GM18951 (cell line): Measurements from ENCODE around the gene RFX2.

Experiments used
- POLR2A ChIP-seq: IDR thresholded peaks from 4 replicates; pipeline ENCODE4 v1.6.1; 2011; ENCODE audit warnings: mild to moderate bottlenecking; ENCODE audit not compliant: insufficient read length, insufficient read depth; ENCODE audit errors: extremely low read depth
- in situ Hi-C: fragments of 300-500 bp; cut with MboI; formaldehyde crosslinking; loops from one replicate; pipeline ENCODE4 v1.12.0; 2022; ENCODE audit warnings: low sequenced_read_pairs, mixed read lengths, inconsistent platforms; ENCODE audit not compliant: unreplicated experiment

RFX2 gene

DNA sequence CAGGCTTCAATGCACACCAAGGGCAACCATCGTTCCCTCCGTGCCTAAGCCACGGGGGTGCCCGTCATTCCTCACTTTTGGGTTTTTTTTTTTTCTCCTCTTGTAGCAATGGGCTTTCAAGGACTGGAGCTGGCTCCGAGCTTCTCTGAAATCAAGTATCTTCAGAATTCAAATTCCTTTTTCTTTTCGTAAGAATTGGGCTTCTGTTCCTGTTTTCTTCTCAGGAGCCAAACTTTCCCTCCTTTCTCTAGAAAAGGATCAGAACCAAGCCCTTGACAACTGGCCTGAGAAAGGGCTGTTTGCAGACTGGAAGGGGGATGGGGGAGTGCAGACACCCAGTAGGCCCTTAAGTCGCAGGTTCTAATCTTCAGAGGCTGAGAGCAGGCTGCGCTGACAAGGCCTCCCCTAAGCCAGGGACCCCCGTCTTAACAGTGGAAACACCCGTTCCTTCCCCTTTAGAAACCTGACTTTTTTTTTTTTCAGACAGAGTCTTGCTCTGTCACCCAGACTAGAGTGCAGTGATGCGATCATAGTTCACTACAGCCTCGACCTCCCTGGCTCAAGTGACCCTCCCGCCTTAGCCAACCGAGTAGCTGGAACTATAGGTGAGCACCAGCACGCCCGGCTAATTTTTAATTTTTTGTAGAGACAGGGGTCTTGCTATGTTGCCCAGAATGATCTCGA lies 51.6 kb downstream of the RFX2 start:
- TF ChIP-seq POLR2A = no peak
- in situ Hi-C loops = loop anchor here (10.0 kb wide), 1 partner anchor 246 kb away; no protein-coding TSS in a partner anchor

DNA sequence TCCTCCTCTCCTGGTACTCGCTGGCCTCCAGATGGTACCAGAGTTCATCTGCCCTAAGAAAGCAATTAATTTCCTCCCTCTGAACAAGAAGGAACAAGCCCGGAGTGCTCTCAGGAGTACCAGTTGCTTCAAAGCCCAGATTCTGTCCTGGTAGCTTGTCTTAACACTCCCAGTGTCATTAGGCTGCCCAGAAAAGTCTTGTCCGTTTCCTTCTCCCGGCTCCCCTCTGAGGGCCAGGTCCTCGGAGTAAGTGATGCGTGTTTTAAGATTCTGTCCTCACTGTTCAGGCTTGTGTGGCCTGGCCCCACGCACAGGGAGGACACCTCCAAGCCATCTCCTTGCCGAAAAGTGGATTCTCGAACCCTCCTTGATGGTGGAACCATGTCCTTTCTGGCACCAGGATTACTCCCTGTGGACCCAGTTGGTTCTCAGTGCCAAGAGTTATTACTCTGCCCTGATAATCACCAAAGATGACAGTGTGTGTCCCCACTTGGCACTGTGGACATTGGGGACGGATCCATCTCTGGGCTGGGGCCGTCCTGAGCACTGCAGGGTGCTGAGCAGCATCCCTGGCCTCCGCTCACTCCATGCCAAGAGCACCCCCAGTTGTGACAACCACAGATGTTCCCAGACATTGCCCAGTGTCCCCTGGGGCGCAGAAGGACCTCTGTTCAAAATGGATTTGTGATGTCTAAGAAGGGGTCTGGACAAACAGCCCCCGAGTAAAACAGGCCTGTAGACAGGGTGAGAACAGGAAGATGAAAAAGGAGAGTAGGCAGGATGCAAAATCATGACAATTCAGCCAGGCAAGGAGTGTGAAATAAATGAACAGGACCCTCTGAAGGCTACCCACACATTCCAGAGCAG lies 52.4 kb downstream of the RFX2 start:
- in situ Hi-C loops = loop anchor here (10.0 kb wide), 1 partner anchor 247 kb away; no protein-coding TSS in a partner anchor
- no peak for TF ChIP-seq POLR2A

DNA sequence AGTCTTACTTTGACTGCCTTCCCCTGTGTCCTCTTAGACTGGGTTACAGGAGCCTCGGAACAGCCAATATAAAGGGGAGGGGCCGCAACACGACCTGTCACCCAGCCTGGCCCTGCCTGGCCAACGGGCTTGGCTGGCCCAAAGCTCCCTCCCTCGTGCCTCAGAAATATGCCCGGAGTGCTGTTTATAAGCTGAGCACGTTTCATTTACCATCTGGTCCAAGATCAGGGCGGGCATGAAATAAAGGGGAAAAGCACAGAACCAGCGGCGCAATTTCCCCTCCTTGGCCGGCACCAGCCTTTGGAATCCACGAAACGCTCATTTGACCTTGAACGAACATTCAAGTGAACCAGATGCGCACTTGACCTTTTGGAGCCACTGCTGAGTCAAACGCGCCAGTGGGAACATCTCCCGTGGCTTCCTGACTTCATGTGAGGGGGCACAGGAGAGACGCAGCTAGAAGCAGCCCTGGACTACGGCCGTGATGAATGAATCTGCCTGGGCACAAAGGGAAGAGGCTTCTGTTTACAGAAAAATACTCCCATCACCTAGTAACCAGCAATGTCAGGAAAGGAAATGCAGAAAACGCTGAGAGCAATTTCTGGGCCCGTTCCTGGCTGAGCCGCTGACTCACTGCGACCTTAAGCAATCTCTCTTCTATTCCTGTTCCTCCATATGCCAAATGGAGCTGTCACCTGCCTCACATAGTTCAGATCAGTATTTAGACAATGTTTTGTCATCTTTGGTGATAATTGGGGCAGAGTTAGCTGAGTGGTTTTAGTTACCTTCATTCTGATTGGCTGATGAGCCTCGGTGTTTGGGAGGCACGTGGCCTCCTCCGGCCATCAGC lies 53.3 kb downstream of the RFX2 start:
- in situ Hi-C loops = loop anchor here (10.0 kb wide), 1 partner anchor 248 kb away; no protein-coding TSS in a partner anchor
- TF ChIP-seq POLR2A = no peak

DNA sequence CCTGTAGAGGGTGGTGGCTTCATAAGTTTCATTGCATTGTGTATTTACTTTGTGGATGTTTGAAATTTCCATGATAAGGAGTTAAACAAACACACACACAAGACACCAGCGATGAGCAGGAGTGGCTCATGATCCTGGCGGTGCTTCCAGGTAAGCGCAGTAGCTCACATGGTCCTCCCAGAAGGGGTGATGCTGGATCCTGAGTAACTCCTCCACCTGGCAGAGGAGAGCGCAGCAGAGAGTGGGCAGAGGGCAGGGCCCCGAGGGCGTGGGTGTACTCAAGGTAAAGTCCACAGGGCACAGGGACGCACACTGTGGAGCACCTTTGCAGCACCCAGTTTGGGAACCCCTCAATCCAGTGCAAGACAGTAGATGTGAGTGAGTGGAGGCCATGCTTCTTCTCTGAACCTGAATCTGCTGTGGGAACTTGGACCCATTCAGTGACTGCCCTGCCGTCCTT lies 54.0 kb downstream of the RFX2 start:
- no peak for TF ChIP-seq POLR2A
- in situ Hi-C loops = loop anchor here (10.0 kb wide), 1 partner anchor 248 kb away; no protein-coding TSS in a partner anchor

DNA sequence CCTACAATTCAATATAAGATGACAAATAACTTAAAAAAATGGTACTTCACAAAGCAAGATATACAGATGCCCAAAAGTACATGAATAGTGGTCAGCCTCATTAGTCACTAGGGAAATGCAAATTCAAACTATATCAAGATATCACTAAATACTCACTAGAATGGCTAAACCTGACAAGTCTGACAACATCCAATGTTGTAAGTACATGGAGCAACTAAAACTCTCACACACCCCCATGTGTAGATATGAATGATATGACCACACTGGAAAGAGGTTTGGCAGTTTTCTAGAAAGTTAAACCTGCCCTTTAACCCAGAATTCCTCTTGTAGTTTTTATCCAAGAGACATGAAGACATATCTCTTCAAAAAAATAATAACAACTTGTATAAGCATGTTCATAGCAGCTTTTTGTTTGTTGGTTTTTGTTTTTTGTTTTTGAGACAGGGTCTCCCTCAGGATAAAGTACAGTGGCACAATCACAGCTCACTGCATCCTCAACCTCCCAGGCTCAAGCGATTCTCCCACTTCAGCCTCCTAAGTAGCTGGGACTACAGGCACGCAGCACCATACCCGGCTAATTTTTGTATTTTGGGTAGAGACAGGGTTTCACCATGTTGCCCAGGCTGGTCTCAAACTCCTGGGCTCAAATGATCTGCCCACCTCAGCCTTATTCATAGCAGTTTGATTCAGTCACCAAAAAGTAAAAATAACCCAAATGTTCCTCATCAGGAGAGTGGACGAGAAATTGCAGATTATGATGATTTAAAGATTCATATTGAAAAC lies 55.1 kb downstream of the RFX2 start:
- in situ Hi-C loops = loop anchor here (10.0 kb wide), 1 partner anchor 250 kb away; no protein-coding TSS in a partner anchor
- TF ChIP-seq POLR2A = no peak

DNA sequence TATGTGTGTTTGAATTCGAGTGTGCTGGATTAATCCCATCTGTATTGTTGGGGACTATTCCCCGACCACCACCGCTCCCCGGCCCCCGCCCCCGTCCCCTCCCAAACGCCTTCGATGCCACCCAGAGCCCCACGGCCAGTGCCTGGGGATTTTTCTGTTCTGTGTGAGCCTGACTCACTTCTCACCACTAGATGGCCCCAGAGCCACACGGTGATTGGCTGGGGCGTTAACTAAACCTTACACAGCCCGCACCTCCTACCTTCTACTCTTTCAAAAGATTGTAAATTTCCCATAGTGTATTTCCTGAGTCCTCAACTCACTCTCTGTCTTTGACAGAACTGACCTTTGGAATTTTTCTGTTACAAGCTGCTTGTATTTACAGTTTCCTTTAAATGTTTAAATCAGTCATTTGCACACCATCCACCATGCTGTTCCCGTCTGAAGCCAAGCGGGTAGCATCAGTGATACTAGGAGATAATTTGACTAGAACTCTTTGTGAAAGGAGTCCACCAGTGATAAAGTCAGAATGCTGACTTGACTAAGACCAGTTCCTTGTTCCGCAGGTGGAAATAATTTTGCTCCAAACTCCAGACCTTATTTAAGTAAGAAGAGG lies 61.4 kb downstream of the RFX2 start:
- TF ChIP-seq POLR2A = no peak
- in situ Hi-C loops = no loop called here

DNA sequence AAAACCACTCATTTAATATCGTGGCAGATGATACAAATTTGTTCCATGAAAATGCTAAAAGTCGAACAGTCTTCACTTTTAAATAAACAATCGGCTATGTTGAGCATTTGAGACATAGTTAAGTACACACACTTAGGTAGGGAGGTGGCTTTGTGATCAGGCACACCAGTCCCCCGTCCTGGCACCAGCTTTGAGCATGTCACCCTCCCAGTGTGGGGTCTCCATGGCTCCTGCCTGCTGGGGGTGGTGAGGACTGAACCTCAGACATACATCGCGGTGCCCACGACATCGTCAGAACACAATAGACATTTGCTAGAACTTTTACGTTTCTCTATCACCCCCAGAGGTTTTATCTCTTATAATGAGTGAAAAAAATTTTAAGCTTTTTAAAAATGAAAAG lies 62.0 kb downstream of the RFX2 start:
- in situ Hi-C loops = no loop called here
- no peak for TF ChIP-seq POLR2A

DNA sequence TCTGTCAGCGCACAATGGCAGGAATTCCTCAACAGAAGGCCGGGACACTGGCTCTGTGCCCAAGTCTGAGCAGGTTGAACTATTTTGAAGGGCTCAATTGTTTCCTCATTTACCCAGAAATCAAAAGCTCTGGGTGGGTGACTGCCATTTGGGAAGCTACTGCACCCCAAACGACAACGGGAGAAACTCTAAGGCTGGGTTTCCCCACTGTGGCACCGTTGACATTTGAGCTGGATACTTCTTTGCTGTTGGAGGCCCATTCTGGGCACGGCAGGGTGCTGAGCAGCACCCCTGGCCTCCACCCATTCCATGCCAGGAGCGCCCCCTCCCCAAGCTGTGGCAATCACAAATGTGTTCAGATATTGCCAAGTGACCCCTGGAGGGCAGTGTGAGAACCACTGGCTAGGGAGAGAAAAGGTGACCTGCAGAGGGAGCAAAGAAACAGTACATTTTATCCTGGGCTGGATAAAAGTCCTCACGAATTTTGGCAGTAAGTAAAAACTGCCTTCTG lies 62.5 kb downstream of the RFX2 start:
- no peak for TF ChIP-seq POLR2A
- in situ Hi-C loops = no loop called here

DNA sequence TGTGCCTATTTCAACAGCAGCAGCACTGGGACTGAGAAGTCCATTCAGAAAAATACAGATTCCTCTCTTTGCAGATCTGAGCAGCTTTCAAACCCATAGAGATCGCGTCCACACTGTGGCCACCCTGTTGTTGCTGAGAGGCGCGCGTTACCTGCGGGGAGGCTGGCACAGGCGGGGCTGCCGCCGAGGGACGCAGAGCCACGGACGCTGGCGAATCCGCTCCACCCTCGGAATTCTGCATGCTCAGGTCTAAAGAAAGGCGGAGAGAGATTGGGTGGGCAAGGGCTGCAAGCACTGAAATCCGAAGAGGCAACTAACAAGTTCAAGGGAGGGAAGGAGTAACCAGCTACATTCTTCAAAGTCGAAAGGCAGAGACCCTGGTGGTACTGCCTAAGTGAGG lies 63.0 kb downstream of the RFX2 start:
- no peak for TF ChIP-seq POLR2A
- in situ Hi-C loops = no loop called here

DNA sequence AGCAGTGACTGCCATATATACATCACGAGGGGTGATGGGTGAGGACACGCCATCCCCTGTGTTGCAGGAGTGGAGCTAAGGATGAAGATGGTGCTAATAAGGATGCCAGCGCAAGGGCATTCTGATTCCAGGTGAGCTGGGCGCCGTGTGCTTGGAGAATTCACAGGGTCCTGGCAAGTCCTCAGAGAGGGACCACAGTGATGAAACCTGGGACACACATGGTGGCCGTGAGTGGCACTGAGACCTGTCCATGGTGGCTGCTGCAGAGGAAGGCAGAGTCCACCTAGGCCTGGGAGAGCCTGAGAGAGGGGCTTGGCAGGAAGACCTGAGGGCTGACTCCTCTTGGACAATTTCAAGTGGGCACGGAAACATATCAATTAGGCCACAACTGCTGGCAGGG lies 65.2 kb downstream of the RFX2 start:
- TF ChIP-seq POLR2A = no peak
- in situ Hi-C loops = no loop called here

DNA sequence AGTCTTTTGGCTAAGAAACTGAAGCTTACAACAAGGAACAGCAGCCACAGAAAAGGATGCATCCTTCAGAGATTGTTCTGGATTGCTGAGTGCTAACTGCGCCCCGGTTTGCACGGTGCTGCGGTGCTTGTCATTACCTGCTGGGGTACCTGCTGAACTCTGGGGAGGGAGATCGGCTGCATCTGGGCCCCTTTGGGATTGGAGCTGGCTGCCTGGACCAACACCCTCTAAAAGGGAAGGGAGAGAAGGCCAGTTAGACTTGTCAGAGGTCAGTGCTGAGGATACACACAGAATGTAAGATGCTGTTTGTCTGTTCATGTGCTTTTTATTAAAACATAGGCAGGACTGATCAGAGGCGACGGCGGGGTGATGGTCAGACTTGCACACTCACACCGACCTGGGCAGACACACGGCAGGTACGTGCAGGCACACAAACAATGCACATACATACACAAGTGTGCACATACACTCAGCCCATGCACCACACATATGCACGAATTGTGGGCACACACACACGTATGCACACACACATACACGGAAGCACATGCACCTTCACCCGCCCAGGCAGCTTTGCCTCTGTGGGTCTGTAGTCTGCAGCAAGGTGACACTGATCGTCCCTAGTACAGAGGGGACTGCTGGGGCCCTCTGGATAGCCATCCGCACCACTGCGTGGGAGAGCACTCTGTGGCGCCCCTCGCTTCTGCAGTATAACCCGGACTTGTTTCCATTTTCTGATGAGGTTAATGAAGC lies 66.1 kb downstream of the RFX2 start:
- in situ Hi-C loops = no loop called here
- TF ChIP-seq POLR2A = no peak
